Gastrocnemius medialis (tissue), 4 donors: ENCODE measurements around the gene WDR81. TPM values are rescaled to one million over a fixed set of nuclear protein-coding genes. Genes with fewer than 3 reads are reported as not detected.

Source experiments
- ATAC-seq, 2 donors: fragments of 150-250 bp; one replicate each; pipeline ENCODE4 v1.9.1; 2016
- DNase-seq, 2 donors: peaks; one replicate each; pipeline ENCODE4 v3.0.0-alpha.2; 2019
- H3K27ac ChIP-seq, 4 donors: fragments of 200-600 bp; sonication (generic); 1 replicate in 1 of 4; 2 replicates in 3 of 4; pipeline ENCODE4 v1.5.1; 2016 to 2018; ENCODE audit warnings: mild to moderate bottlenecking in 2 of 4, moderate library complexity in 1 of 4
- H3K27me3 ChIP-seq, 3 donors: fragments of 200-600 bp; sonication (generic) in 2 of 3; 1 replicate in 1 of 3; 2 replicates in 2 of 3; pipeline versions ENCODE4 v1.5.1 to v1.6.0; 2016 to 2019; ENCODE audit warnings: mild to moderate bottlenecking in 1 of 3, moderate library complexity in 1 of 3
- H3K36me3 ChIP-seq, 2 donors: fragments of 200-600 bp; sonication (generic) in 1 of 2; one replicate each; pipeline ENCODE4 v1.5.1; 2017 to 2018
- H3K4me1 ChIP-seq, 2 donors: fragments of 200-600 bp; sonication (generic) in 1 of 2; one replicate each; pipeline ENCODE4 v1.5.1; 2016 to 2017; ENCODE audit warnings: mild to moderate bottlenecking in 2 of 2
- H3K4me3 ChIP-seq, 4 donors: fragments of 200-600 bp; sonication (generic) in 3 of 4; 1 replicate in 1 of 4; 2 replicates in 3 of 4; pipeline ENCODE4 v1.5.1; 2016 to 2019; ENCODE audit warnings: mild to moderate bottlenecking in 2 of 4
- H3K9me3 ChIP-seq, 3 donors: fragments of 200-600 bp; sonication (generic) in 2 of 3; 1 replicate in 1 of 3; 2 replicates in 2 of 3; pipeline ENCODE4 v1.5.1; 2016 to 2019
- CTCF ChIP-seq, 5 experiments: fragments of 450-650 bp in 3 of 5; fragments of 200-600 bp in 2 of 5; sonication (generic) in 2 of 5; IDR thresholded peaks in 4 of 5; conservative IDR thresholded peaks in 1 of 5; 1 replicate in 4 of 5; 2 replicates in 1 of 5; pipeline ENCODE4 v1.5.1; 2016 to 2019; ENCODE audit warnings: antibody characterized with exemption in 5 of 5, mild to moderate bottlenecking in 3 of 5, moderate library complexity in 3 of 5
- POLR2A ChIP-seq, 2 donors: fragments of 450-650 bp; IDR thresholded peaks; one replicate each; pipeline ENCODE4 v1.6.1; 2017; ENCODE audit warnings: antibody characterized with exemption in 2 of 2, mild to moderate bottlenecking in 2 of 2, moderate library complexity in 2 of 2
- in situ Hi-C, 4 donors: fragments of 200-750 bp; cut with MboI; loops; one replicate each; pipeline versions ENCODE4 v1.15.0 to v1.8.0; 2017; ENCODE audit warnings: low sequenced_read_pairs in 4 of 4
- intact Hi-C: fragments of 100-400 bp; cut with DNase I; formaldehyde crosslinking; loops from one replicate; pipeline ENCODE4 v1.15.1; 2023; ENCODE audit warnings: low total_unique reads
- microRNA counts, 2 donors: library from miRNA; unstranded; fragments of <30 nt; microRNA quantifications; one replicate each; lab custom pipeline; 2016
- total RNA-seq, 4 donors: library from RNA; depleted of rRNA; stranded (reverse); fragments of >200 nt; gene quantifications; one replicate each; pipeline versions ENCODE4 v1.1.0 to v1.2.3, GENCODE V29; 2016

Gene WDR81
- total RNA-seq, 4 donors from 2014 or later, result 22.3 to 61.1 (median 42.7) TPM

GRCh38 chr17:1785930-1786329, 61.4 kb downstream of the WDR81 start:
- H3K36me3 ChIP-seq, result peaks cover 0 to 3% of the 10 kb centered on the region in 2 donors
- H3K27ac ChIP-seq, result peak overlapping the region; percentile 97 to 100 (median 98)
- peak in 1 of 2 donors; percentile 72 for DNase-seq
- intact Hi-C loops (loop anchor here (5.0 to 10.0 kb wide), 3 partner anchors 41 to 211 kb away; partner anchors contain the start of genes RILP, SCARF1 and SMYD4), in situ Hi-C loops (loop anchor here in 2 of 4 donors (5.0 to 25.0 kb wide), 3 partner anchors 69 to 124 kb away; no protein-coding TSS in a partner anchor)
- ATAC-seq, result no peak
- H3K9me3 ChIP-seq, result no peaks in the 10 kb centered on the region
- no peaks in the 10 kb centered on the region for H3K27me3 ChIP-seq
- peaks cover 73 to 76% of the 10 kb centered on the region in 2 donors for H3K4me1 ChIP-seq
- H3K4me3 ChIP-seq, result no peak overlapping the region
- TF ChIP-seq POLR2A (IDR thresholded peaks at IDR 0.05) (no peak), CTCF (IDR thresholded peaks at IDR 0.05 in 4 of 5, conservative IDR thresholded peaks at IDR 0.05 in 1 of 5) (no peak)

- Histone ChIP-seq H3K27ac (peak overlapping the region; percentile 97 to 100 (median 98)), H3K4me1 (peaks cover 66 to 70% of the 10 kb centered on the region in 2 donors), H3K9me3 (no peaks in the 10 kb centered on the region), H3K4me3 (peak overlapping the region in 1 of 4 donors; percentile 2), H3K27me3 (no peaks in the 10 kb centered on the region), H3K36me3 (no peaks in the 10 kb centered on the region)
- DNase-seq (no peak), ATAC-seq (no peak)
- no peak for TF ChIP-seq CTCF (IDR thresholded peaks at IDR 0.05 in 4 of 5, conservative IDR thresholded peaks at IDR 0.05 in 1 of 5)
- TF ChIP-seq POLR2A (IDR thresholded peaks at IDR 0.05), result no peak
- intact Hi-C loops, result loop anchor here (1.0 to 10.0 kb wide), 4 partner anchors 41 to 212 kb away; partner anchors contain the start of genes RILP, SCARF1 and SMYD4
- in situ Hi-C loops, result loop anchor here in 2 of 4 donors (5.0 to 25.0 kb wide), 3 partner anchors 69 to 124 kb away; no protein-coding TSS in a partner anchor
Observed at GRCh38 chr17:1786708-1787107, 62.2 kb downstream of the WDR81 start.

- intact Hi-C loops, result loop anchor here (1.0 to 10.0 kb wide), 4 partner anchors 40 to 213 kb away; partner anchors contain the start of genes RILP, SCARF1 and SMYD4
Observed at GRCh38 chr17:1787301-1787902, 62.9 kb downstream of the WDR81 start.

More at GRCh38 chr17:1787301-1787902, 62.9 kb downstream of the WDR81 start:
- no peaks in the 10 kb centered on the region for H3K36me3 ChIP-seq
- peak; percentile 89 to 94 for DNase-seq
- ATAC-seq, result peak; percentile 64 to 65
- H3K9me3 ChIP-seq, result no peaks in the 10 kb centered on the region
- peaks cover 59 to 63% of the 10 kb centered on the region in 2 donors for H3K4me1 ChIP-seq
- TF ChIP-seq POLR2A (IDR thresholded peaks at IDR 0.05), result peak; percentile 80 to 88
- TF ChIP-seq CTCF (IDR thresholded peaks at IDR 0.05 in 4 of 5, conservative IDR thresholded peaks at IDR 0.05 in 1 of 5), result no peak
- in situ Hi-C loops, result loop anchor here in 2 of 4 donors (5.0 to 25.0 kb wide), 3 partner anchors 70 to 125 kb away; no protein-coding TSS in a partner anchor
- H3K27ac ChIP-seq, result peak overlapping the region; percentile 97 to 100 (median 98)
- H3K27me3 ChIP-seq, result no peaks in the 10 kb centered on the region
- peak overlapping the region in 1 of 4 donors; percentile 2 for H3K4me3 ChIP-seq

MicroRNAs within 50 kb of the gene (microRNA counts, 767-probe panel; counts per million panel counts)
- 11,452 to 11,817 counts per million in 2 donors for microRNA hsa-miR-22-3p (lab: Ali Mortazavi, UCI)

Other genes with a start within 250 kb of the WDR81 start
- 10 to 100 TPM; 24.8 to 76.6 (median 58.6) TPM for gene MYO1C, start 232.0 kb upstream of the WDR81 start, total RNA-seq
- gene INPP5K, start 208.1 kb upstream of the WDR81 start, total RNA-seq, result 100 to 1,000 TPM; 102 to 196 (median 114) TPM
- 10 to 100 TPM in 3 of 4 donors, 1 to 10 TPM in 1; 9.4 to 24.3 (median 19.6) TPM for gene PITPNA, start 161.9 kb upstream of the WDR81 start, total RNA-seq
- 10 to 100 TPM; 26.9 to 96.9 (median 55.2) TPM for gene SLC43A2, start 95.9 kb upstream of the WDR81 start, total RNA-seq
- 10 to 100 TPM in 1 of 4 donors, 1 to 10 TPM in 3; 4.1 to 15.1 (median 5.7) TPM for gene SCARF1, start 79.0 kb upstream of the WDR81 start, total RNA-seq
- gene RILP, start 74.8 kb upstream of the WDR81 start, total RNA-seq, result 10 to 100 TPM; 45.5 to 94.7 (median 58.9) TPM
- 100 to 1,000 TPM; 127 to 261 (median 195) TPM for gene PRPF8, start 39.8 kb upstream of the WDR81 start, total RNA-seq
- gene TLCD2, start 14.3 kb upstream of the WDR81 start, total RNA-seq, result under 1 TPM; 0.66 to 0.95 (median 0.85) TPM
- 1 to 10 TPM in 3 of 4 donors, under 1 TPM in 1; 0.85 to 6.4 (median 4.3) TPM for gene SERPINF2, start 18.2 kb downstream of the WDR81 start, total RNA-seq
- 100 to 1,000 TPM; 554 to 698 (median 631) TPM for gene SERPINF1, start 37.4 kb downstream of the WDR81 start, total RNA-seq
- gene SMYD4, start 105.2 kb downstream of the WDR81 start, total RNA-seq, result 10 to 100 TPM; 15.1 to 18.1 (median 16.7) TPM
- 10 to 100 TPM; 26.5 to 46.8 (median 34.9) TPM for gene RPA1, start 105.3 kb downstream of the WDR81 start, total RNA-seq